ENCODE data around the gene CSTPP1. TPM values are rescaled to one million over a fixed set of nuclear protein-coding genes. Genes with fewer than 3 reads are reported as not detected.

CSTPP1 gene
- total and polyA plus RNA-seq, 2 of the 8 experiments (the other 6 are each of a cell fraction or from before 2014, with no cell fraction given) = 24.2 to 28.7 TPM

DNA sequence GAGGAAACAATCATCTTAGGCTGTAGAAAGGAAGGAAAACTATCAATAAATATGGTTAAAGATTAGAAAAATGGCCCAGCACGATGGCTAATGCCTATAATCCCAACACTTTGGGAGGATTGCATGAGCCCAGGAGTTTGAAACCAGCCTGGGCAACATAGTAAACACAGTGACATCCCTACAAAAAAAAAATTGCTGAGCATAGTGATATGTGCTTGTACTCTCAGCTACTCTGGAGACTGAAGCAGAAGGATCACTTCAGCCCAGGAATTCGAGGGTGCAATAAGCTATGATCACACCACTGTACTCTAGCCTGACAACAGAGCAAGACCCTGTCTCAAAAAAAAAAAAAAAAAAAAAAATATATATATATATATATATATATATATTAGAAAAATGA lies 185.2 kb downstream of the CSTPP1 start:
- Histone ChIP-seq H3K27me3 (replicated peaks in 1 of 4; ENCODE audit: control insufficient read depth in 3 of 4, extremely low read depth in 1 of 4, insufficient read depth in 3 of 4, low read length in 3 of 4) (no peaks in the 10 kb centered on the region), H3K4me1 (replicated peaks in 1 of 4; ENCODE audit: control insufficient read depth in 3 of 4, insufficient read depth in 4 of 4, low read length in 3 of 4) (no peaks in the 10 kb centered on the region; a peak in 1 of 7 replicates), H3K23me2 (ENCODE audit: low read depth, low read length) (no peaks in the 10 kb centered on the region), H3K79me2 (ENCODE audit: control insufficient read depth in 1 of 2, insufficient read depth in 2 of 2, low read length in 2 of 2) (no peaks in the 10 kb centered on the region), H4K5ac (ENCODE audit: insufficient read length, low read depth, low read length) (no peak overlapping the region), H3K27ac (ENCODE audit: low read depth, low read length) (no peak overlapping the region), H3K4me2 (ENCODE audit: insufficient read depth in 1 of 2, low read depth in 2 of 2, low read length in 2 of 2) (no peak overlapping the region), H3K9ac (replicated peaks in 1 of 4; ENCODE audit: extremely low read depth in 1 of 4, low read depth in 3 of 4, low read length in 3 of 4) (no peak overlapping the region), H3K4me3 (ENCODE audit: extremely low read depth in 1 of 4, insufficient read depth in 2 of 4, low read depth in 3 of 4, low read length in 4 of 4) (no peak overlapping the region), H3K79me1 (ENCODE audit: low read depth, low read length) (no peaks in the 10 kb centered on the region), H3K4ac (replicated peaks; ENCODE audit: insufficient read length, low read depth, low read length) (no peak overlapping the region), H2AK5ac (ENCODE audit: low read depth, low read length) (no peak overlapping the region), H2BK120ac (replicated peaks; ENCODE audit: low read depth, low read length) (no peak overlapping the region), H3K36me3 (ENCODE audit: control insufficient read depth in 2 of 4, insufficient read depth in 4 of 4, low read length in 3 of 4) (no peaks in the 10 kb centered on the region), H3K18ac (ENCODE audit: extremely low read depth, low read length) (no peak overlapping the region), H2AFZ (ENCODE audit: low read length) (no peak overlapping the region), H3K14ac (ENCODE audit: insufficient read length) (no peak overlapping the region), H4K20me1 (replicated peaks in 1 of 2; ENCODE audit: control insufficient read depth in 1 of 2, insufficient read depth in 2 of 2, low read length in 2 of 2) (no peaks in the 10 kb centered on the region), H2BK12ac (ENCODE audit: low read depth, low read length) (no peak overlapping the region), H3K23ac (ENCODE audit: insufficient read length) (no peak overlapping the region), H3K9me3 (ENCODE audit: insufficient read depth in 2 of 2, low read depth in 1 of 2, low read length in 1 of 2) (peaks cover 0 to 2% of the 10 kb centered on the region in 2 experiments; a peak in 1 of 4 replicates), H2BK20ac (ENCODE audit: low read length) (no peak overlapping the region), H2BK15ac (ENCODE audit: low read length) (no peak overlapping the region), H4K8ac (ENCODE audit: extremely low read depth, insufficient read depth, low read length) (no peak overlapping the region), H2BK5ac (ENCODE audit: low read depth, low read length) (no peak overlapping the region), H3K56ac (replicated peaks; ENCODE audit: insufficient read length, low read depth, low read length) (no peak overlapping the region), H4K91ac (replicated peaks; ENCODE audit: insufficient read length, low read length) (no peak overlapping the region)
- ChIA-PET POLR2A (ENCODE audit: partially characterized antibody) (interaction anchor here (1.0 to 1.2 kb wide), 2 partner anchors 13 to 55 kb away, joined by 3 read pairs; no protein-coding TSS in a partner anchor), CTCF (ENCODE audit: partially characterized antibody) (interaction anchor here (0.6 to 1.9 kb wide), 3 partner anchors 17 to 878 kb away, joined by 3 to 9 read pairs (median 6); no protein-coding TSS in a partner anchor)
- 74% methylated on average over 2 of the region's 2 CpGs; no CpG with 5 or more reads in 1 of the 2 experiments for WGBS, 2 experiments (ENCODE audit: extremely low coverage in 1 of 2, insufficient coverage in 1 of 2, insufficient read length in 1 of 2, insufficient replicate concordance in 2 of 2, low coverage in 1 of 2, low lambda C conversion rate in 2 of 2, missing lambda C conversion rate in 1 of 2)
- DNase-seq (ENCODE audit: low read depth in 1 of 2, low spot score in 2 of 2) (no peak), FAIRE-seq (no peak)
- TF ChIP-seq SIN3A (conservative IDR thresholded peaks at IDR 0.05 in 1 of 2, IDR thresholded peaks at IDR 0.05 in 1 of 2; ENCODE audit: low read depth in 1 of 2, low read length in 2 of 2) (no peak), HDAC6 (IDR thresholded peaks at IDR 0.05; ENCODE audit: low read depth, low read length) (no peak), RXRA (IDR thresholded peaks at IDR 0.05; ENCODE audit: insufficient read depth, low read depth, low read length) (no peak), SAP30 (IDR thresholded peaks at IDR 0.05; ENCODE audit: insufficient read depth, insufficient replicate concordance, low read length) (no peak), POU5F1 (IDR thresholded peaks at IDR 0.05; ENCODE audit: low read depth, low read length) (no peak), ATF2 (IDR thresholded peaks at IDR 0.05; ENCODE audit: low read length) (no peak), ASH2L (IDR thresholded peaks at IDR 0.05; ENCODE audit: low read length) (no peak), CHD1 (IDR thresholded peaks at IDR 0.05; ENCODE audit: low read depth, low read length) (no peak), MAX (IDR thresholded peaks at IDR 0.05) (no peak), TCF12 (IDR thresholded peaks at IDR 0.05; ENCODE audit: low read depth, low read length) (no peak), TAF1 (IDR thresholded peaks at IDR 0.05; ENCODE audit: low read depth, low read length) (no peak), TEAD4 (IDR thresholded peaks at IDR 0.05; ENCODE audit: low read depth, low read length) (no peak), TBP (IDR thresholded peaks at IDR 0.05; ENCODE audit: low read depth, low read length) (no peak)
